ENCODE data around the gene APLNR. TPM values are rescaled to one million over a fixed set of nuclear protein-coding genes. Genes with fewer than 3 reads are reported as not detected.

APLNR gene
- total and polyA plus RNA-seq, 2 donors (not counting 3 experiments of a cell fraction or from before 2014, with no cell fraction given) = 0.04 to 0.38 TPM

- Histone ChIP-seq H3K79me2 (ENCODE audit: control insufficient read depth, insufficient read depth, low read length) (no peaks in the 10 kb centered on the region), H3K36me3 (ENCODE audit: control insufficient read depth in 2 of 2, extremely low read depth in 1 of 2, insufficient read depth in 2 of 2, low read length in 2 of 2) (no peaks in the 10 kb centered on the region), H3K27me3 (ENCODE audit: control insufficient read depth in 2 of 2, insufficient read depth in 2 of 2, low read length in 2 of 2) (no peaks in the 10 kb centered on the region), H3K9ac (replicated peaks; ENCODE audit: extremely low read depth, insufficient read depth, low read length) (no peak overlapping the region), H3K9me3 (replicated peaks; ENCODE audit: control insufficient read depth, insufficient read depth, low read length) (no peaks in the 10 kb centered on the region), H3K4me3 (replicated peaks in 1 of 3; ENCODE audit: insufficient read depth in 1 of 3, low read depth in 1 of 3, low read length in 3 of 3) (peak overlapping the region in 1 of 3 experiments; percentile 15), H4K20me1 (replicated peaks; ENCODE audit: control insufficient read depth, extremely low read depth, insufficient read depth, low read length) (no peaks in the 10 kb centered on the region), H3K4me1 (ENCODE audit: control insufficient read depth, extremely low read depth, insufficient read depth, low read length) (peaks cover 16% of the 10 kb centered on the region), H3K27ac (ENCODE audit: insufficient read depth, low read depth, low read length) (peak overlapping the region; percentile 49), H2AFZ (ENCODE audit: low read depth, low read length) (peak overlapping the region; percentile 80), H3K4me2 (ENCODE audit: insufficient read depth, low read length) (peak overlapping the region; percentile 59), H3K9me1 (replicated peaks; ENCODE audit: control insufficient read depth, extremely low read depth, insufficient read depth, low read length) (no peaks in the 10 kb centered on the region)
- peak; percentile 87 for DNase-seq (ENCODE audit: low read depth, low spot score)
- intact Hi-C loops (cut with micrococcal nuclease) (no loop called here), dilution Hi-C loops (cut with MboI; ENCODE audit: extremely low pct_ligation_motif_present, low sequenced_read_pairs) (no loop called here)
- BruUV-seq (replicated peaks) = no TSS peak
- CTCF ChIA-PET = interaction anchor here (0.7 to 3.3 kb wide), 5 partner anchors 16 to 75 kb away, joined by 3 to 23 read pairs (median 3); partner anchors contain the start of gene APLNR
- FAIRE-seq = peak; percentile 56
- POLR2A ChIA-PET = interaction anchor here (0.7 kb wide), 2 partner anchors 10 to 36 kb away, joined by 3 to 8 read pairs; no protein-coding TSS in a partner anchor
- TF ChIP-seq POLR2A (IDR thresholded peaks at IDR 0.05; ENCODE audit: low read depth, low read length) (no peak), JUN (IDR thresholded peaks at IDR 0.05; ENCODE audit: borderline replicate concordance, insufficient read depth, insufficient read length, low read depth) (peak; percentile 20), FOS (IDR thresholded peaks at IDR 0.05; ENCODE audit: borderline replicate concordance, insufficient read depth, low read length) (peak; percentile 8)
Measured at GRCh38 chr11:57213342-57214097, 23.5 kb downstream of the APLNR start.

GRCh38 chr11:57210781-57211180, 26.3 kb downstream of the APLNR start:
- TF ChIP-seq EZH2 (IDR thresholded peaks at IDR 0.05; ENCODE audit: borderline replicate concordance, low read depth, low read length, severe bottlenecking) (no peak), MAX (IDR thresholded peaks at IDR 0.05; ENCODE audit: insufficient read depth, insufficient read length) (no peak), POLR2AphosphoS5 (IDR thresholded peaks at IDR 0.05; ENCODE audit: insufficient read depth, low read depth, low read length) (no peak), CTCF (IDR thresholded peaks at IDR 0.05; ENCODE audit: extremely low read depth in 1 of 2, insufficient read depth in 1 of 2, low read depth in 1 of 2, low read length in 2 of 2) (no peak), JUN (IDR thresholded peaks at IDR 0.05; ENCODE audit: borderline replicate concordance, insufficient read depth, insufficient read length, low read depth) (no peak), MYC (IDR thresholded peaks at IDR 0.05; ENCODE audit: low read depth, low read length) (no peak), FOS (IDR thresholded peaks at IDR 0.05; ENCODE audit: borderline replicate concordance, insufficient read depth, low read length) (no peak), GATA2 (IDR thresholded peaks at IDR 0.05; ENCODE audit: insufficient read depth, insufficient read length, low read depth, low read length) (no peak), POLR2A (IDR thresholded peaks at IDR 0.05; ENCODE audit: low read depth, low read length) (no peak)
- intact Hi-C loops (cut with micrococcal nuclease) = no loop called here
- no peaks in the 10 kb centered on the region for H4K20me1 ChIP-seq (replicated peaks; ENCODE audit: control insufficient read depth, extremely low read depth, insufficient read depth, low read length)
- H3K9me3 ChIP-seq (replicated peaks; ENCODE audit: control insufficient read depth, insufficient read depth, low read length) = no peaks in the 10 kb centered on the region
- BruUV-seq (replicated peaks) = no TSS peak
- no peak overlapping the region for H2AFZ ChIP-seq (ENCODE audit: low read depth, low read length)
- no peak overlapping the region for H3K27ac ChIP-seq (ENCODE audit: insufficient read depth, low read depth, low read length)
- H3K4me2 ChIP-seq (ENCODE audit: insufficient read depth, low read length) = no peak overlapping the region
- CTCF ChIA-PET = interaction anchor here (2.3 kb wide), 1 partner anchor 39 kb away, joined by 13 read pairs; no protein-coding TSS in a partner anchor
- H3K79me2 ChIP-seq (ENCODE audit: control insufficient read depth, insufficient read depth, low read length) = no peaks in the 10 kb centered on the region
- H3K36me3 ChIP-seq (ENCODE audit: control insufficient read depth in 2 of 2, extremely low read depth in 1 of 2, insufficient read depth in 2 of 2, low read length in 2 of 2) = no peaks in the 10 kb centered on the region
- H3K27me3 ChIP-seq (ENCODE audit: control insufficient read depth in 2 of 2, insufficient read depth in 2 of 2, low read length in 2 of 2) = peaks cover 0 to 4% of the 10 kb centered on the region in 2 experiments
- no peaks in the 10 kb centered on the region for H3K9me1 ChIP-seq (replicated peaks; ENCODE audit: control insufficient read depth, extremely low read depth, insufficient read depth, low read length)
- FAIRE-seq = no peak
- H3K4me1 ChIP-seq (ENCODE audit: control insufficient read depth, extremely low read depth, insufficient read depth, low read length) = peaks cover 16% of the 10 kb centered on the region
- POLR2A ChIA-PET = interaction anchor here (0.6 kb wide), 1 partner anchor 76 kb away, joined by 4 read pairs; no protein-coding TSS in a partner anchor
- DNase-seq (ENCODE audit: low read depth, low spot score) = peak; percentile 69
- no peak overlapping the region for H3K9ac ChIP-seq (replicated peaks; ENCODE audit: extremely low read depth, insufficient read depth, low read length)
- H3K4me3 ChIP-seq (replicated peaks in 1 of 3; ENCODE audit: insufficient read depth in 1 of 3, low read depth in 1 of 3, low read length in 3 of 3) = no peak overlapping the region
- dilution Hi-C loops (cut with MboI; ENCODE audit: extremely low pct_ligation_motif_present, low sequenced_read_pairs) = no loop called here
